Erythroblast (primary cell): ENCODE data around the gene C2orf69.
A peak's percentile ranks its signal among the peaks of the same experiment; 100 is the strongest.

Experiments used
- DNase-seq, 2 experiments: peaks; one replicate each; lab custom pipeline; 2025; lab: John Stamatoyannopoulos, UW
- GATA1 ChIP-seq: IDR thresholded peaks from 2 replicates; pipeline ENCODE4 v1.6.1; 2011; ENCODE audit warnings: low read depth, mild to moderate bottlenecking, control low read depth, low read length, moderate library complexity
- POLR2A ChIP-seq: IDR thresholded peaks from 2 replicates; pipeline ENCODE4 v1.6.1; 2011; ENCODE audit warnings: mild to moderate bottlenecking, low read length

C2orf69 gene

DNA sequence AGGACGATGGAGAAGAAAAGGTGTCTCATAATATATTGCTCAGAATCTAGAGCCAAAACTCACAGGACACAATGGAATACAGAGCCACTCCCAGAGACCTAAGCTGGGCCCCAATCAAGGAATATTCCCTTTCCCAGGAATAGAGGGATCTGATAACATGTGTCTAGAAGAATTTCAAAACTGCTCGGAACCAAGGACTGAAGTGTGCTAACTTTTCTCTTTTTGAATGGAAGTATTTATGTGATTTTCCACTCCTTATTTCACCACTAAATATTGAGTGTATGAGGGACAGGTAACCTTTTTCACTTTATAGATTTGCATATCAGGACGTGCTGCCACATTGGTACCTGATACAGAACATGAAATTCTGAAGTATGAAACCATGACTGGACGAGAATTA is 9.2 kb upstream of the C2orf69 start:
- TF ChIP-seq GATA1 (no peak), POLR2A (no peak)
- DNase-seq, result no peak

DNA sequence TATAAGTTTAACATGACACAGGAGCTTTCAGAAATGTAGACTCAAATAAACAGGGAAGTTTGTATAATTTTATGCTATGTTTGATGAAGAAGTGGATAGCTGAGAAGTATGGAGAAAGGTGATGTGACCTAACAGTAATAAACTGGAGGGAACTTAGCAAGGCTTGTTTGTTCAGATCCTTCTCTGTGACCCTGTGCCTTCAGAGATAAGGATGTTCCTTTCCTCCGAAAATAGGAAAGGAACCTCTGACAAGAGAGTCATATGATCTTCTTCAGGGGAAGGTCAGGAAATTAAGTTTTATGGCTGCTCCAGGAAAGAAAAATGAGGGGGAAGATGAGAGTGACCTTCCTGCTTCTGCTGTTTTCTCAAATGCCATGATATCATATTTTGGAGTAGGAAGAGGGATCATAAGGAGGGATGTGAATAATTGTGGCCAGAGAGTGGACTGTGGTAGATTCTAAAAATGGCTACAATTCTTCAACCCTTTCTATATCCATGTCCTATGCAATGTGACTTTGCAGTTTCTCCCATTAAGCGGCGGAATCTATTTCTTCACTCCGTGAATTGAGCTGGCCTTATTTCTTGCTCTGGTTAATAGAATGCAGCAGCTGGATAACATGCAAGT is 8.5 kb upstream of the C2orf69 start:
- TF ChIP-seq POLR2A, result no peak
- no peak for TF ChIP-seq GATA1
- no peak for DNase-seq

DNA sequence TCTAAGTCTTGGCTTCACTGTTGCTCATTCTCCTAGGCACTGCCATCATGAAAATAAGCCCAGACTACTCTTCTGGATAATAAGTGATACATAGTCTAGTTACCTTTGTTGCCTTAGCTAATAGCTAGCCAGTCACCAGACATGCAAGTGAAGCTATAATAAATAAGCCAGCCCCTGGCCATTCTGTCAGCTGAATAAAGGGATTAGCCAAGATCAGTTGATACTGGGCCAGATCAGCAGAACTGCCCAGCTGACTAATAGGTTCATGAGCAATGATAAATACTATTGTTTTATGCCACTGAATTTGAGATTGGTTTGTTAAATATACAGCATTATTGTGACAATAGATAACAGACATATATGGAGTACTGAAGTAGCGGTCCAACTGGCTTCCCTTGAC is 8.0 kb upstream of the C2orf69 start:
- no peak for DNase-seq
- no peak for TF ChIP-seq POLR2A
- TF ChIP-seq GATA1, result no peak

DNA sequence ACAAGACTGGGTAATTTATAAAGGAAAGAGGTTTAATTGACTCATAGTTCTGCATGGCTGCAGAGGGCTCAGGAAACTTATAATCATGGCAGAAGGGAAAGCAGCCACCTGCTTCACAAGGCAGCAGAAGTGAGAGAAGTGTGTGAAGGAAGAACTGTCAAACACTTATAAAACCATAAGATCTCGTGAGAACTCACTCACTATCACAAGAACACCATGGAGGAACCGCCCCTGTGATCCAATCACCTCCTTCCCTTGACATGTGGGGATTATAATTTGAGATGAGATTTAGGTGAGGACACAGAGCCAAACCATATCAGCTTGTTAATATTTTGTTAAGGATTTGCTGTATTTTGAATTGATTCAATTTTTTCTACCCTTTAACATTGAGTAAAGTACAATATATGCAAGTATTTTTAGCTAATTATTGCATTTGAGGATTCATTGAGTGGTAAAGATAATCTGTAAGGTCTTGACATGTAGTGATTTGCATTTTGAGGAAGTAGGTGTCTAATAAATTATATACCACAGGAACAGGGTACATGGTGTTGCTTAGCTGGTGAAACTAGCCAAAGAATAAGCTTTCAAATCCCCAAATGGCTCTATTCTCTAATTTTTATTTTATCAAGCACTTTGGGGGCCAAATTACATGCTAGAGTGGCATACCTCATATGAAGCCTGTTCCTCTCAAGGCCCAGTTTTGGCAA is 3.9 kb upstream of the C2orf69 start:
- TF ChIP-seq POLR2A, result no peak
- TF ChIP-seq GATA1, result no peak
- no peak for DNase-seq

DNA sequence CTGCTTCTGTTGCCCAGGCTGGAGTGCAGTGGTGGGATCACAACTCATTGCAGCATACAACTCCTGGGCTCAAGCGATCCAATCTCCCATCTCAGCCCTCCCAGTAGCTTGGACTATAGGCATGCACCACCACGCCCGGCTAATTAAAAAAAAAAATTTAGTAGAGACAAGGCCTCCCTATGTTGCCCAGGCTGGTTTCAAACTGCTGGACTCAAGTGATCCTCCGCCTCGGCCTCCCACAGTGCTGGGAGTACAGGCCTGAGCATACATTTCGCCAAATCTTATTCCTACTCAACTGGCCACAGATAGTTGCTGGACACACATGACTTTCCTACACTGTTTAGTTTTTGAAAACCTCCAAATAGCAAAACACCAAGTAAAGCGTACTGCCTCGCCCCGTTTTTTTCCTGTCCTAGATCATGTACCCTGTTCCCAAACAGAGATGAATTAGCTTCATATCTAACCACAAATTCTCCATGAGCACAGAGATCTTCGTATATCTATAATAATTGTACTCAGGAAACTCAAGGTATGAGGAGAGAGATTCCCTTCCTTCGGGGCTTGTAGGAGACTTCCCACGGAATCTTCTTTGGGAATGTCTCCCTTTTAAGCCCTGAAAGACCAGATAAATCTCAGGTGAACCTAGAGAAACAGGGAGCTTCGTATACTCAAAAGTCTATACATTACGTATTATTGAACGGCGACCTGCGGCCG is 598 bp upstream of the C2orf69 start:
- TF ChIP-seq GATA1 (no peak), POLR2A (no peak)
- no peak for DNase-seq

DNA sequence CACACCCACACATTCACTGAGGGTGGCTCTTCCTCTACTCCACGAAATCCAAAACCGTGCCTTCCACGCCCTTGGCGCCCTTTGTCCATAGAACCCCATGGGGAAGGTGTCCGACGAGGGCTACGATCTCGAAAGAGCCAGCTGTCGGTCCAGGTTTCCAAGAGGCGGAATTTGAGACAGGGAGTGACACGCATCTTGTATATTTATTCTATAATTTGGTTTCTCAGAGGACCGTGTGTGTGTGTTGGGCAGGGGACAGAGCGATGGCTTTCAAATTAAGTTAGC is 726 bp downstream of the C2orf69 start:
- no peak for TF ChIP-seq POLR2A
- no peak for TF ChIP-seq GATA1
- no peak for DNase-seq

DNA sequence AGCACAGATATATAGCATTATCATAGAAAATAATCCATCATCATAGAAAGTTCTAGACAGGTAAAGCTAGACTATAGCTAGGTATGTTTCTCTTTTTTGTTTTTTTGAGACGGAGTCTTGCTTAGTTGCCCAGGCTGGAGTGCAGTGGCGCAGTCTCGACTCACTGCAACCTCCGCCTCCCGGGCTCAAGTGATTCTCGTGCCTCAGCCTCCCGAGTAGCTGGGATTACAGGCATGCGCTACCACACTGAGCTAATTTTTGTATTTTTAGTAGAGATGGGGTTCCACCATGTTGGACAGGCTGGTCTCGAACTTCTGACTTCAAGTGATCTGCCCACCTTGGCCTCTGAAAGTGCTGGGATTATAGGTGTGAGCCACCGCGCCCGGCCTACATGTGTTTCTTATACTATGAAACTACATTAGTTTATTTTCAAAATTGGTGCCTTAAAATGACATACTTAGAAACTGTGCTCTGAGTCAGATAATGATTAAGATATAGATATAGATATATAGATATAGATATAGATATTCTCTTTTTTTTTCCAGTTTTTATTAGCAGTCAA is 1.5 kb downstream of the C2orf69 start:
- peak; percentile 8 to 29 for DNase-seq

DNA sequence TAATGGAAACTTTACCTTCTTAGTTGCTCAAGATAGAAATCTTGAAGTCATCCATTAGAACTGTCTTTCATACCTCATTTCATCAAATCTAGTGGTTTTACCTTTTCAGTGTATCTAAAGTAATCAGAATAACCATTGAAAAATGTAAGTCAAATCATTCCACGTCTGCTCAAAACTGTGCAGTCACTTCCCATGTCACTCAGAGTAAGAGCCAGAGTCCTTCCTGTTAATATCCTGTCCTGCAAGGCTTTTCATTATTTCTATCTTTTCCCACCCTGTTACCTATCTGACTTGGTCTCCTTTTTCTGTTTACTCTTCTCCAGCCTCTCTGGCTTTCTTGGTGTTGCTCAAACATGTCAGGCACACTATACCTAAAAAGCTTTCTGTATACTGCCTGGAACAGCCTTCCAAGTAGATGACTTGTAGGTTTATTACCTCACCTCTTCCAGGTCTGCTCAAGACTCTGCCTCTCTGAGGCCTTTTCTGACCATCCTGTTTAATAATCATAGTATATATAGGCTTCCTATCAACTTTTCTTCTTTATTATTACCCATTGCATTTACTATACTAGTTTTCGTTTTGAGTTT is 3.4 kb downstream of the C2orf69 start:
- TF ChIP-seq GATA1, result no peak
- no peak for TF ChIP-seq POLR2A
- DNase-seq, result no peak

DNA sequence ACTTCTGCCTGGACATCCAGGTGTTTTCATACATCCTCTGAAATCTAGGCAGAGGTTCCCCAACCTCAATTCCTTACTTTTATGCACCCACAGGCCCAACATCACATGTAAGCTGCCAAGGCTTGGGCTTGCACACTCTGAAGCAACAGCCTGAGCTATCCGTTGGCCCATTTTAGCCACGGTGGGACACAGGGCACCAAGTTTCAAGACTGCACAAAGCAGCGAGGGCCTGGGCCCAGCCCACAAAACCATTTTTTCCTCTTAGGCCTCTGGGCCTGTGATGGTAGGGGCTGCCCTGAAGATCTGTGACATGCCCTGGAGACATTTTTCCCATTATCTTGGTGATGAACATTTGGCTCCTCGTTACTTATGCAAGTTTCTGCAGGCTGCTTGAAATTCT is 5.9 kb downstream of the C2orf69 start:
- no peak for DNase-seq
- no peak for TF ChIP-seq POLR2A
- TF ChIP-seq GATA1, result no peak

DNA sequence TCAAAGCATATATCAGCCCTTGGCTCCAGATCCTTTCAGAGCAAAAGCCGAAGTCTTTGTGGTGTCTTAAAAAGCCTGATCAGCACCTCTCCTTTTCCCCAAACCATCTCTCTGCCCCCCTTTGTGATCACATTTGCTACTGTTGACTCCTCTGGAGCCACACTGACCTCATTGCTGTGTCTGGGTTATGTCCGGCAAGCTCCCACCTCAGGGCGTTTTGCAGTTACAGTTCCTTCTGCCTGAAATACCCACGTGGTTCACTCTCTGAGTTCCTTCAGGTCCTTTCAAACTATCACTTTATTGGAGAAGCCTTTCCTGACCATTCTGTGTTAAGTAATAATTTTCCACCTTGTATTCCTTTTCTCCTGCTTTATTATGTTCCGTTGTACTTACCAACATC is 11.8 kb downstream of the C2orf69 start:
- DNase-seq, result peak in 1 of 2 experiments; percentile 4
- TF ChIP-seq POLR2A (no peak), GATA1 (no peak)

DNA sequence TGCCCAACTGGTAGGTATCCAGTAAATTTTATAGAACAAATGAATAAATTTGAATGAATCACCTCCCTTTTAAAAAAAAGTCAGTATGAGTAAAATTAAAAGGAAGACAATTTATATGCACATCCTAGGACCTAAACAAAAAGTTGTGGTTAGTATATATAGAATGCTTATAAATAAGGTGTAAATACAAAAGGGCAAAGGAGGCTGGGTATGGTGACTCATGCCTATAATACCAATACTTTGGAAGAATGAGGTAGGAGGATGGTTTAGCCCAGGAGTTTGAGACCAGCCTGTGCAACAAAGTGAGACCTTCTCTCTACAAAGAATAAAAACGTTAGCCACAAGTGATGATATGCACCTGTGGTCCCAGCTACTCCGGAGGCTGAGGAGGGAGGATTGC is 12.8 kb downstream of the C2orf69 start:
- DNase-seq, result no peak
- no peak for TF ChIP-seq GATA1
- TF ChIP-seq POLR2A, result no peak

DNA sequence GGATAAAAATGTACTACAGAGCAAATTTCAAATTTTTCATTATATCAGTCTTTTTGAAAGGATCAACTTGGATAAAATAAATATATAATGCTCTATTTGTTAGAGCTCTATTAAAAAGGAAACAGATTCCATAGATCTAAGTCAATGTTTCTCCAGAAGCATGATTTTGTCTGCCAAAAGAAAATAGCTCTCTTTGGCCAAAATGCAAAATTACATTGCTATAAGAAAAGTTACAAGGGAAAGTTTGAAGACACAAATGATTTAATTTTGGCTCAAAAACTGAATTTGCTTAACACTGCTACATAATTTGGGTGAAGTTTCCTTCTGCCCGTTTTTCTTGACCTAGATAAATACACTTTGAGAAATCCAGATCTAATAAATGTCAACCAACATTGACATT is 15.7 kb downstream of the C2orf69 start:
- DNase-seq, result no peak
- TF ChIP-seq POLR2A (no peak), GATA1 (no peak)

DNA sequence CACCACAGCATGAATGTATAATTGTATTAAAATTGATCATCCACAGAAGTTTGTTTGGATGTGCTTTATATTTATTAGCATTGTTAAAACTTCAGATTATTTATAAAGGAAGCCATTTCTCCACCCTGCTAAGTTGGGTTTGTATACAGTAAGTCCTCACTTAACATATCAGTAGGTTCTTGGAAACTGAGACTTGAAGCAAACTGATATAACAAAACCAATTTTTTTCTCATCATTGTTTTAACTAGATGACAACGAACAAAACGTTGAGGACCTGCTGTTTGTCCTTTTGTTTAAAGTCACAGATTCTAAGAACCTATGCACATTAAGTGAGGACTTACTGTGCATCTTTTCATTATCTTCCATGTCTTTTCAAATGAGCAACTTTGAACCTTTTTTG is 17.1 kb downstream of the C2orf69 start:
- no peak for TF ChIP-seq GATA1
- no peak for TF ChIP-seq POLR2A
- no peak for DNase-seq

DNA sequence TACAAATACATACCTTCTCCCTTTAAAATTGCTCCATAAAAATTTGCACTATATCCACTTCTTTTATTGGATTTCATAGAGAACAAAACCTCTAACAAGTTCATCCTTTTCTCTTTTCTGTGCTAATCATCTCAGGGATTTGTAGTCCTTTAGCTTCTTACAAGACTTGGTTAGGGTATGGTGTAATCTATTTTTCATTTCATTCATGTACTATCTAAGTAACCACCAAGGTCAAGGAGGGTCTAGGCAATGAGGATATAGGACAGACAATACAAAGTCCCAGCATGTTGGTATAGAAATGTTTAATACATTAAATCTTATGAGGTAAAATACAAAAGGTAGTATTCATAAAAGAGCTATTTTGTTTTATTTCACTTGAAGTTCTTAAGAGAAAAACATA is 17.5 kb downstream of the C2orf69 start:
- DNase-seq, result no peak
- TF ChIP-seq GATA1 (no peak), POLR2A (no peak)
